K562 (cell line): Measurements from ENCODE around the gene TRMT1. TPM values are rescaled to one million over a fixed set of nuclear protein-coding genes. Genes with fewer than 3 reads are reported as not detected.
A peak's percentile ranks its signal among the peaks of the same experiment; 100 is the strongest.

Experiments
- ATF1 ChIP-seq, 2 experiments: fragments of 450-650 bp in 1 of 2; IDR thresholded peaks; 2 replicates each; pipeline ENCODE4 v1.6.1; 2016; ENCODE audit warnings: missing compliant biosample characterization in 1 of 2, missing genetic modification characterization in 1 of 2
- ETS2 ChIP-seq: IDR thresholded peaks from 2 replicates; pipeline ENCODE4 v1.6.1; 2016; ENCODE audit warnings: borderline replicate concordance, missing genetic modification characterization, mild to moderate bottlenecking, moderate library complexity, missing compliant biosample characterization; ENCODE audit not compliant: poor library complexity, severe bottlenecking
- JUND ChIP-seq, 2 experiments: IDR thresholded peaks; 2 replicates in 1 of 2; 3 replicates in 1 of 2; pipeline ENCODE4 v1.6.1; 2011; ENCODE audit warnings: borderline replicate concordance in 2 of 2, low read depth in 2 of 2, low read length in 2 of 2, improper control_type of control experiment in 1 of 2, missing biosample characterization in 1 of 2, missing genetic modification characterization in 1 of 2, missing genetic modification reagents in 1 of 2
- RAD21 ChIP-seq, 2 experiments: fragments of 250-450 bp in 1 of 2; fragments of 450-650 bp in 1 of 2; sonication (Bioruptor Pico) in 1 of 2; formaldehyde crosslinking in 1 of 2; IDR thresholded peaks in 1 of 2; conservative IDR thresholded peaks in 1 of 2; 2 replicates each; pipeline versions ENCODE4 v1.4.0 to v1.8.0; 2020 to 2022; ENCODE audit warnings: mild to moderate bottlenecking in 2 of 2, moderate library complexity in 1 of 2
- SIN3B ChIP-seq: fragments of 450-650 bp; IDR thresholded peaks from 2 replicates; pipeline ENCODE4 v1.6.1; 2017; ENCODE audit warnings: low read depth, mild to moderate bottlenecking, moderate library complexity
- SMC3 ChIP-seq: conservative IDR thresholded peaks from 2 replicates; pipeline ENCODE4 v1.6.1; 2011; ENCODE audit warnings: low read depth, low read length, improper control_type of control experiment; ENCODE audit not compliant: insufficient read depth
- TGIF2 ChIP-seq: sonication (generic); formaldehyde crosslinking; IDR thresholded peaks from 2 replicates; pipeline ENCODE4 v1.8.1; 2022; ENCODE audit warnings: mild to moderate bottlenecking, missing genetic modification reagents, moderate library complexity
- YY1 ChIP-seq, 3 experiments: IDR thresholded peaks; 2 replicates each; pipeline ENCODE4 v1.6.1; 2011; ENCODE audit warnings: low read length in 2 of 3, mild to moderate bottlenecking in 2 of 3, moderate library complexity in 2 of 3, borderline replicate concordance in 1 of 3, control low read depth in 1 of 3, low read depth in 1 of 3; ENCODE audit not compliant: insufficient read depth in 3 of 3, insufficient replicate concordance in 2 of 3, control insufficient read depth in 1 of 3, insufficient read length in 1 of 3; ENCODE audit errors: extremely low read depth in 1 of 3
- ZBTB1 ChIP-seq: sonication (generic); formaldehyde crosslinking; IDR thresholded peaks from 2 replicates; pipeline ENCODE4 v1.8.1; 2023; ENCODE audit warnings: missing genetic modification reagents, low read depth, mild to moderate bottlenecking, borderline replicate concordance
- polyA plus RNA-seq, 8 experiments: library from polyadenylated mRNA; depleted of rRNA in 4 of 8; stranded (reverse) in 5 of 8; unstranded in 3 of 8; fragments of >200 nt; fragmentation: Nextera tagmentation in 2 of 8; fragmentation: Illumina TruSeq in 1 of 8; extraction: Ambion mirVana in 2 of 8; extraction: Trizol in 1 of 8; gene quantifications; 2 replicates each; pipeline versions ENCODE4 v1.2.1 to v1.2.3, GENCODE V29; 2011 to 2014; ENCODE audit warnings: inconsistent platforms in 1 of 8, missing spikeins in 1 of 8
- total RNA-seq, 7 experiments: library from RNA; depleted of rRNA in 6 of 7; stranded (reverse); fragments of >200 nt in 6 of 7; fragmentation: Illumina TruSeq in 2 of 7; extraction: Trizol in 2 of 7; gene quantifications; 2 replicates each; pipeline versions ENCODE4 v1.2.1 to v1.2.3, GENCODE V29; 2011 to 2021; ENCODE audit warnings: low replicate concordance in 1 of 7
- TF ChIP-seq, protein P1 (sequence below): fragments of 450-650 bp; formaldehyde crosslinking; IDR thresholded peaks from 2 replicates; pipeline ENCODE4 v1.4.0; 2020; ENCODE audit warnings: mild to moderate bottlenecking, moderate library complexity
- TF ChIP-seq, protein P2 (sequence below): fragments of 450-650 bp; formaldehyde crosslinking; IDR thresholded peaks from 2 replicates; pipeline ENCODE4 v1.4.0; 2022; ENCODE audit warnings: missing genetic modification characterization
- TF ChIP-seq, protein P3 (sequence below): sonication (generic); formaldehyde crosslinking; IDR thresholded peaks from 2 replicates; pipeline ENCODE4 v1.8.0; 2022; ENCODE audit warnings: missing genetic modification reagents, mild to moderate bottlenecking, moderate library complexity, borderline replicate concordance
- TF ChIP-seq, protein P4 (sequence below), 2 experiments: IDR thresholded peaks in 1 of 2; conservative IDR thresholded peaks in 1 of 2; 2 replicates each; pipeline ENCODE4 v1.6.1; 2016; ENCODE audit warnings: low read depth in 2 of 2, mild to moderate bottlenecking in 1 of 2, missing compliant biosample characterization in 1 of 2, missing genetic modification characterization in 1 of 2, moderate library complexity in 1 of 2

Gene TRMT1
- total and polyA plus RNA-seq, 9 of the 15 experiments (the other 6 are each of a cell fraction or from before 2014, with no cell fraction given) = 5.8 to 158 (median 54.3) TPM

- no peak for TF ChIP-seq ETS2 (tag)
- no peak for TF ChIP-seq ATF1 (CRISPR knock-in tag; IDR thresholded peaks at IDR 0.05)
- peak; percentile 41; the same call in 1 of the 2 replicates for TF ChIP-seq ATF1 (tag; IDR thresholded peaks at IDR 0.05)
- 0 out of 2 replicates have a peak, but pooled peaks have one; percentile 25 for TF ChIP-seq ZBTB1 (CRISPR knock-in tag)
- TF ChIP-seq, protein P1, sequence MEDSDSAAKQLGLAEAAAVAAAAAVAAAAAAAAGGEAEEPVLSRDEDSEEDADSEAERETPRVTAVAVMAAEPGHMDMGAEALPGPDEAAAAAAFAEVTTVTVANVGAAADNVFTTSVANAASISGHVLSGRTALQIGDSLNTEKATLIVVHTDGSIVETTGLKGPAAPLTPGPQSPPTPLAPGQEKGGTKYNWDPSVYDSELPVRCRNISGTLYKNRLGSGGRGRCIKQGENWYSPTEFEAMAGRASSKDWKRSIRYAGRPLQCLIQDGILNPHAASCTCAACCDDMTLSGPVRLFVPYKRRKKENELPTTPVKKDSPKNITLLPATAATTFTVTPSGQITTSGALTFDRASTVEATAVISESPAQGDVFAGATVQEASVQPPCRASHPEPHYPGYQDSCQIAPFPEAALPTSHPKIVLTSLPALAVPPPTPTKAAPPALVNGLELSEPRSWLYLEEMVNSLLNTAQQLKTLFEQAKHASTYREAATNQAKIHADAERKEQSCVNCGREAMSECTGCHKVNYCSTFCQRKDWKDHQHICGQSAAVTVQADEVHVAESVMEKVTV = peak; percentile 76
- TF ChIP-seq, protein P2, sequence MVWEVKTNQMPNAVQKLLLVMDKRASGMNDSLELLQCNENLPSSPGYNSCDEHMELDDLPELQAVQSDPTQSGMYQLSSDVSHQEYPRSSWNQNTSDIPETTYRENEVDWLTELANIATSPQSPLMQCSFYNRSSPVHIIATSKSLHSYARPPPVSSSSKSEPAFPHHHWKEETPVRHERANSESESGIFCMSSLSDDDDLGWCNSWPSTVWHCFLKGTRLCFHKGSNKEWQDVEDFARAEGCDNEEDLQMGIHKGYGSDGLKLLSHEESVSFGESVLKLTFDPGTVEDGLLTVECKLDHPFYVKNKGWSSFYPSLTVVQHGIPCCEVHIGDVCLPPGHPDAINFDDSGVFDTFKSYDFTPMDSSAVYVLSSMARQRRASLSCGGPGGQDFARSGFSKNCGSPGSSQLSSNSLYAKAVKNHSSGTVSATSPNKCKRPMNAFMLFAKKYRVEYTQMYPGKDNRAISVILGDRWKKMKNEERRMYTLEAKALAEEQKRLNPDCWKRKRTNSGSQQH = no peak
- peak; percentile 78 for TF ChIP-seq SMC3
- peak; percentile 88 to 91 for TF ChIP-seq RAD21 (CRISPR knock-in tag; conservative IDR thresholded peaks at IDR 0.05 in 1 of 2, IDR thresholded peaks at IDR 0.05 in 1 of 2)
- TF ChIP-seq SIN3B = 0 out of 2 replicates have a peak, but pooled peaks have one; percentile 44
- TF ChIP-seq, protein P3, sequence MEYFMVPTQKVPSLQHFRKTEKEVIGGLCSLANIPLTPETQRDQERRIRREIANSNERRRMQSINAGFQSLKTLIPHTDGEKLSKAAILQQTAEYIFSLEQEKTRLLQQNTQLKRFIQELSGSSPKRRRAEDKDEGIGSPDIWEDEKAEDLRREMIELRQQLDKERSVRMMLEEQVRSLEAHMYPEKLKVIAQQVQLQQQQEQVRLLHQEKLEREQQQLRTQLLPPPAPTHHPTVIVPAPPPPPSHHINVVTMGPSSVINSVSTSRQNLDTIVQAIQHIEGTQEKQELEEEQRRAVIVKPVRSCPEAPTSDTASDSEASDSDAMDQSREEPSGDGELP = peak; percentile 53; the same call in 1 of the 2 replicates
- TF ChIP-seq YY1 (IDR thresholded peaks at IDR 0.05; ENCODE audit: borderline replicate concordance in 1 of 3, control insufficient read depth in 1 of 3, extremely low read depth in 1 of 3, insufficient read depth in 3 of 3, insufficient read length in 1 of 3, insufficient replicate concordance in 2 of 3, low read depth in 1 of 3, low read length in 2 of 3) = peak in 2 of 3 experiments; percentile 35 to 44
- TF ChIP-seq, protein P4, sequence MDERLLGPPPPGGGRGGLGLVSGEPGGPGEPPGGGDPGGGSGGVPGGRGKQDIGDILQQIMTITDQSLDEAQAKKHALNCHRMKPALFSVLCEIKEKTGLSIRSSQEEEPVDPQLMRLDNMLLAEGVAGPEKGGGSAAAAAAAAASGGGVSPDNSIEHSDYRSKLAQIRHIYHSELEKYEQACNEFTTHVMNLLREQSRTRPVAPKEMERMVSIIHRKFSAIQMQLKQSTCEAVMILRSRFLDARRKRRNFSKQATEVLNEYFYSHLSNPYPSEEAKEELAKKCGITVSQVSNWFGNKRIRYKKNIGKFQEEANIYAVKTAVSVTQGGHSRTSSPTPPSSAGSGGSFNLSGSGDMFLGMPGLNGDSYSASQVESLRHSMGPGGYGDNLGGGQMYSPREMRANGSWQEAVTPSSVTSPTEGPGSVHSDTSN (CRISPR knock-in tag; IDR thresholded peaks at IDR 0.05; ENCODE audit: low read depth) = no peak
- TF ChIP-seq, protein P4 (tag; conservative IDR thresholded peaks at IDR 0.05; ENCODE audit: low read depth) = no peak
- 0 out of 2 replicates have a peak, but pooled peaks have one; percentile 5 for TF ChIP-seq JUND (IDR thresholded peaks at IDR 0.05; ENCODE audit: borderline replicate concordance, low read depth, low read length)
- TF ChIP-seq JUND (tag; IDR thresholded peaks at IDR 0.05; ENCODE audit: borderline replicate concordance, low read depth, low read length) = no peak
- TF ChIP-seq TGIF2 (CRISPR knock-in tag) = no peak
Measured at GRCh38 chr19:13060964-13061927, 55.3 kb downstream of the TRMT1 start (continued).
